Suprapubic skin (tissue), 3 donors: ENCODE measurements around the gene TXLNG.

Experiments
- CTCF ChIP-seq, 2 donors: fragments of 200-600 bp in 1 of 2; fragments of 450-650 bp in 1 of 2; sonication (generic) in 1 of 2; IDR thresholded peaks; one replicate each; pipeline ENCODE4 v1.5.1; 2016 to 2019; ENCODE audit warnings: antibody characterized with exemption in 2 of 2, mild to moderate bottlenecking in 1 of 2, moderate library complexity in 1 of 2
- EP300 ChIP-seq: sonication (generic); formaldehyde crosslinking; IDR thresholded peaks from one replicate; pipeline ENCODE4 v1.6.1; 2017; ENCODE audit warnings: antibody characterized with exemption
- POLR2A ChIP-seq, 2 donors: fragments of 450-650 bp; IDR thresholded peaks; one replicate each; pipeline ENCODE4 v1.6.1; 2017; ENCODE audit warnings: antibody characterized with exemption in 2 of 2, mild to moderate bottlenecking in 2 of 2, moderate library complexity in 2 of 2

GRCh38 chrX:16796298-16796697 is 10.0 kb downstream of the TXLNG start:
- TF ChIP-seq CTCF (IDR thresholded peaks at IDR 0.05) (no peak), POLR2A (IDR thresholded peaks at IDR 0.05) (no peak), EP300 (no peak)
